Muscle layer of colon (tissue), 2 donors: Measurements from ENCODE around the gene CLBA1.

Source experiments
- H3K27ac ChIP-seq: one replicate; pipeline ENCODE4 v1.7.0; 2013; ENCODE audit warnings: low read depth, mild to moderate bottlenecking, low read length, moderate library complexity
- H3K27me3 ChIP-seq, 2 donors: one replicate each; pipeline ENCODE4 v1.7.0; 2013; ENCODE audit warnings: low read length in 2 of 2, mild to moderate bottlenecking in 2 of 2; ENCODE audit not compliant: insufficient read depth in 2 of 2, control insufficient read depth in 1 of 2
- H3K36me3 ChIP-seq: one replicate; pipeline ENCODE4 v1.7.0; 2013; ENCODE audit warnings: mild to moderate bottlenecking, low read length; ENCODE audit not compliant: insufficient read depth
- H3K4me1 ChIP-seq: one replicate; pipeline ENCODE4 v1.7.0; 2013; ENCODE audit warnings: mild to moderate bottlenecking, low read length; ENCODE audit not compliant: insufficient read depth
- H3K4me3 ChIP-seq, 2 donors: one replicate each; pipeline ENCODE4 v1.7.0; 2013; ENCODE audit warnings: low read length in 2 of 2, low read depth in 1 of 2, mild to moderate bottlenecking in 1 of 2, moderate library complexity in 1 of 2
- H3K9ac ChIP-seq: one replicate; pipeline ENCODE4 v1.7.0; 2013; ENCODE audit warnings: low read length
- H3K9me3 ChIP-seq: one replicate; pipeline ENCODE4 v1.7.0; 2013; ENCODE audit warnings: mild to moderate bottlenecking, low read length
- donor health status: abdominal sarcoma.
- donor health status: Adenocarcinoma of cecum.

The CLBA1 gene

DNA sequence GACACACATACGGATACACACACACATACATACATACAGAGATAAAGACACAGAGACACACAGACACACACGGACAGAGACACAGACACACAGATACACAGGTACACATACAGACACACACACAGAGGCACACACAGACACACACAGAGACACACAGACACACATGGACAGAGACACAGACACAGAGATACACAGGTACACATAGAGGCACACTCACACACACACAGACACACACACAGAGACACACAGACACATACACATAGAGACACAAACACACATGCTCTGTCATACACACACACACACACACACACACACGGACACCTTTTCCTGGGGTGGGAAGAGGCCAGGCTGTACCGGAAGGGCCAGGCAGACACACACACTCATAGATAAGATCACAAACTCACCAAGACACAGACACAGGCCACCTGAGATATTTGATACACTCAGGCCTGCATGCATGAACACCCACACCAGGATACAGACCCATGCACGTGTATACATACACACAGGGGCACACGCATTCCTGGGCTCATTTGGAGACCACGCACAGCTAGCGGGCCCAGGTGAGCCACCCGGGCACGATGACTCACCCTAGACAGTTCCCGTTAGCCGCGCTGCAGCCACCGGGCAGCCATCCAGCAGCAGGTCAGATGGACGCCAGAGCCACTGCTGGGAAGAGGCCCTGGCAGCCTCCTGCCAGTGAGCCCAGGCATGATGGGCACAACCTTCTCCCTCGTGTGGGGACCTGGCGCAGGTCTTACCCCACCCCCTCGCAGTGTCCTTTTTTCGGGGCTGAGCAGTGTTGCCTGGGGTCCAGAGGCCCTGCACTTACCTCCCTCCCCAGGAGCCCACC is 5.6 kb upstream of the CLBA1 start:
- Histone ChIP-seq H3K36me3 (no peaks in the 10 kb centered on the region), H3K9ac (no peak overlapping the region), H3K4me3 (no peak overlapping the region), H3K27me3 (no peaks in the 10 kb centered on the region), H3K27ac (peak overlapping the region; percentile 19), H3K4me1 (peaks cover 34% of the 10 kb centered on the region), H3K9me3 (no peaks in the 10 kb centered on the region)

DNA sequence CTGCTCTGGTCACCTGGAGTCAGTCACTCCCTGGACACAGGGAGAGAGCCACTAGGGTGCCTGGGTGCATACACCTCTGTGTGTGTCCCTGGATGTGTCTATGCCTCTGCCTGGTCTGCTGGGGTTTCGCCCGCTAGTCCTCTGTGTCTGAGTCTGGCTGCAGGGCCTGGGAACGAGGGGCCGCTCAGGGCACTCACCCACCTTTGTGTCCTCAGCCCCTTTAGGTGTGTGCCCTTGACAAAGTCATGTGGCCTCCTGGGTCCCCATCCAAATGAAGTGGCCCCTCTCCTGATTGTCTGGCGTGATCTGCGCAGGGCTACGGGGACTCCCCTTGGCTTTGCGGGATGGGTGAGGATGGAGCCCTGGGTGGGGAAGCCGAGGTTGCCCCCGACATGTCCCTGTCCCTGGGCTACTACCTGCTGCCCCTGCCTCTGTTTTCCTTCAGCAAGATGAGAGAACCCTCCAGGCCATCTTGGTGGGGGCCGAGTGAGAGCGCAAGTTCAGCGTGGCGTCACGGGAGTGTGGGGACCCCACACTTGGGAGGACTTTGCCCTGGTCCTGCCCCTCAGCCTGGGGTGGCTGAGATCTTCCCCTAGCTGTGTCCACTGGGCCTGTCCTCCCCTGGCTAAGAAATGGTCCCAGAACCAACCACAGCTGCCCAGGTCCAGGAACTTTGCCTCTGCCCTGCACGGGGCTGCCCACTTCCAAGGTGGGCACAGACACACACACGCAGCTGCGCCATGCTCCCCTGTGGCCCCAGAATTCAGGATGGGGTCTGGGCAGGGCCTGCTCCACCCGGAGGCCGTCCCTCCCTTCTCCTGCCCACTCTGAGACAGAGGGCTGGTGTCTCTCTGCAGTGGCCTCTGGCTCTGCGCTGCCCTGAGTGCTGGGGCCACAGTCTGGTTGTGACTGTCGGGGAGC is 4.7 kb upstream of the CLBA1 start:
- Histone ChIP-seq H3K27ac (peak overlapping the region; percentile 19), H3K4me3 (no peak overlapping the region), H3K9me3 (no peaks in the 10 kb centered on the region), H3K27me3 (no peaks in the 10 kb centered on the region), H3K9ac (no peak overlapping the region), H3K36me3 (no peaks in the 10 kb centered on the region), H3K4me1 (peaks cover 25% of the 10 kb centered on the region)

DNA sequence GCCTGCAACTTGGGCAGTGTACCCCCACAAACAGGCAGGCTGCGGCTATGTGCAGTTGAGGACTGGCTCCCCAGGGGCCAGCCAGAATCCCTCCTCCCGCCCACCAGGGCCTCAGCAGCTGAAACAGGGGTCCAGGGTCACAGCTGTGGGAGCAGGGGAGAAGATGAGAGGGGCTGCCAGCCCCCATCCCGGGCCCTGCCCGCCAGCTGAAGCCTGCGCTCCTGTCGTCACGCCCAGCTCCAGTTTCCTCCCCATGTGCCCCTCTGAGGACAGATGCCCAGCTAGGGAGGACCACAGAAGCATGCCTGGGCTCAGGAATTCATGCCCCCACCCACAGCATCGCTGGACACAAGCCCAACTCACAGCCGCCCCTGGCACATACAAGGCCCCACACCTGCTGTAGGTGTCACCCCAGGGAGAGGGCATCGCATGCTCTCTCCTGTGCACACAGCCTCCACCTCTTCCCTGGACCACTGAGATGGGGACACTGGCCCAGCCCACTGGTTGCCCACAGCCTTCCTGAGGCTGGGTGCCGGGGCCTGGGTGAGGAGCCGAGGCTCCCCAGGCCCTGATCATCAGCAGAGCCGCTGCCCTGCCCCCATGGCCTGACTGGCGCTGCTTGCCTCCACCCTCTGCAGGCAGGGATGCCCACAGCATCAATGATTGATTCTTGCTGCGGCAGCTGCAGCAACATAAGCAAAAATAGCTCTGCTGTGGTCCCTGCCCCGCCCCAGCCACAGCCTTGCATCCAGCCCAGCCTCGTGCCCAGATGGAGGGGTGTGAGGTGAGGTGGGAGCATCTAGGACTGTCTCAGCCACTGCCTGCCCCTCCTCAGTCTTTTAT is 3.7 kb upstream of the CLBA1 start:
- no peaks in the 10 kb centered on the region for H3K36me3 ChIP-seq
- H3K27ac ChIP-seq: no peak overlapping the region
- no peak overlapping the region for H3K9ac ChIP-seq
- peaks cover 24% of the 10 kb centered on the region for H3K4me1 ChIP-seq
- H3K9me3 ChIP-seq: no peaks in the 10 kb centered on the region
- no peaks in the 10 kb centered on the region for H3K27me3 ChIP-seq
- H3K4me3 ChIP-seq: no peak overlapping the region

DNA sequence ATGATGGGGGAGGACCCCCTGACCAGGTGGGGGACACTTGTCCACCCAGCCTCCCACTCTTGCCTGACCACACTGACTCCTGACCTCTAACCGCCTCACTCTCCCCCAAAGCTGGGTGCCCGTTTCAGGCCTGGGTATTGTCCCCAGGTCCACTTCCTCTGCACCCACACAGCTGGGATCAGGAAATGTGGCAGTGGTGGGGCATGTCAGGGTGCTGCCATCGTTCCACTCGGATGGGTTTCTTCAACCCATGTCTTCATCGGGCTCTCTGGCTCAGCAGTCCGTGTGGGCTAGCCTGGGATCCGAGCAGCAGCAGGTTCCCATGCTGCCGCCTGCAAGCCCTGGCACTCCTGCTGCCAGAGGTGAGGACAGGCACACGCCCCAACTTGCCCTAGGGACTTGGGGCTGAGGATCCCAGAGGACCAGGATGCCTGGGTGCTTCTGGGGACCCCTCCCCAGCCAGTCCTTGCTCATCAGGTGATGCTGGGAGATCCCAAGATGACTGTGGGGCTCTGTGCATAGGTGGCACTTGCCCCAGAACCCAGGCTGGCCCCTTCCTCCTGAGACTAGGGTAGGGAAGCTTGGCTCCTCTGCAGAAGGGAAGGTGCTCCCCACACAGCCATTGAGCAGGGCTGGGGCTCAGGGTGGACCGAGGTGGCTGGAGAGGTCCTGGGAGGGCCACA is 2.9 kb upstream of the CLBA1 start:
- H3K4me3 ChIP-seq: no peak overlapping the region
- H3K9me3 ChIP-seq: no peaks in the 10 kb centered on the region
- H3K36me3 ChIP-seq: no peaks in the 10 kb centered on the region
- no peak overlapping the region for H3K9ac ChIP-seq
- H3K27me3 ChIP-seq: no peaks in the 10 kb centered on the region
- peaks cover 20% of the 10 kb centered on the region for H3K4me1 ChIP-seq
- H3K27ac ChIP-seq: no peak overlapping the region

DNA sequence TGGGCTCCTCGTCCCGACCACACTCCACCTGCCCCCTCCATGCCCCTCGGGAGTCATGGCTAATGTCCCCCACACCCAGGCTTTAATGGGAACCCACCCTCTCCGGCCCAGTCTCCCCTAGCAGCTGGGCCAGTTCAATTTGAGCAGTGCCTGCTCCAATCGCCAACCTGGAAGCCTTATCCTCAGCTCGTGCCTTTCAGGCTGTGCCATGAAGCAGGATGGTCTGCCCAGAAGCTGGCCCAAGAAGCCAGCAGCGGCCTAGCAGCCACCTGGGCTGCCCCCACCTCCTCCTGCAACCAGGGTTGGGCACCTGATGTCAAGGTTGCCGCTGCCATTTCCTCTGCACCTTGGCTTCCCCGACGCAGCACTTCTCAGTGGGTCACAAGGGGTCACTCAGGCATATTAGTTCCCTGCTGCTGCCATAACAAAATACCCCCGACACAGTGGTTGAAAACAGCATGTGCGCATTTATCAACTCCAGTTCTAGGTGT is 2.3 kb upstream of the CLBA1 start:
- no peak overlapping the region for H3K27ac ChIP-seq
- H3K36me3 ChIP-seq: no peaks in the 10 kb centered on the region
- H3K27me3 ChIP-seq: no peaks in the 10 kb centered on the region

DNA sequence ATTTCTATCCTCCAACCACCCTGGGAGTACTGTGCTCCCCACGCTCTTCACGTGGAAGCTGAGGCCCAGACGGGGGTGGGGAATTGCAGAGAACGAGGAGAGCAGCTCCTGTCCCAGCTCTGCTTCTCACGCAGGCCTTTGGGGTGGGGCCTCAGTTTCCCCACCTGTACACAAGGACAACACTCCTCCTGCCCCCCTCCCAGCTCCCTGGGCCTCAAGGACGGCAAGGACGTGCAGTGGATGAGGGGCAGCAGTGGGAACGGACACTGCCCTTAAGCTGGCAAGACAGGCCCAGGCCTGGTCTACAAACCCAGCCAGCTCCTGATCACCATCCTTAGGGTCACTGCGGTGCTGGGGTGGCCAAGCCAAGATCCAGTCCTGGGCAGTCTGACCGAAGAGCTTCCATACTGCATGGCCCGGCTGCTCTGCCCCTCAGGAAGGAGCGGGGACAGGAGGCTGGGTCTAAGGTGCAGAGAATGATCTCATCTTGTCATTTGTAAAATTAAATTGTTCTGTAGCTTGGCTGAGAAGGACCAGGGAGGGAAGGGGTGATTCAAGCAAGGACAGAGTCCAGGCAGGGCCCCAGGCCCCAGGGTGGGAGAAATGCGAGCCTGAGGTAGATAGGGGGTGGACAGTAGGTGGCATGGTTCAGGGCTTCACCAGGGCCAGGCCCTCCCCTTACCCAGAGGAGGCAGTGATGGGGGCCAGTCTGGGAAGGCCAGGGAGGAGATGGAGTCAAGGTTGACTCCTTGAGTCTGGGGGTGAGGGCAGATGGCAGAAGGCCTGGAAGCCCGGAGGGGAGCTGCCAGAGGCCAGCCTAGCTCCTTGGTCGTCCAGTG is 1.3 kb upstream of the CLBA1 start:
- Histone ChIP-seq H3K9me3 (no peaks in the 10 kb centered on the region), H3K4me1 (peaks cover 19% of the 10 kb centered on the region), H3K27me3 (no peaks in the 10 kb centered on the region), H3K9ac (no peak overlapping the region), H3K36me3 (no peaks in the 10 kb centered on the region), H3K4me3 (no peak overlapping the region), H3K27ac (no peak overlapping the region)

More for the DNA sequence above, 2.3 kb upstream of the CLBA1 start:
- Histone ChIP-seq H3K4me3 (no peak overlapping the region), H3K9ac (no peak overlapping the region), H3K9me3 (no peaks in the 10 kb centered on the region), H3K4me1 (peaks cover 19% of the 10 kb centered on the region)

DNA sequence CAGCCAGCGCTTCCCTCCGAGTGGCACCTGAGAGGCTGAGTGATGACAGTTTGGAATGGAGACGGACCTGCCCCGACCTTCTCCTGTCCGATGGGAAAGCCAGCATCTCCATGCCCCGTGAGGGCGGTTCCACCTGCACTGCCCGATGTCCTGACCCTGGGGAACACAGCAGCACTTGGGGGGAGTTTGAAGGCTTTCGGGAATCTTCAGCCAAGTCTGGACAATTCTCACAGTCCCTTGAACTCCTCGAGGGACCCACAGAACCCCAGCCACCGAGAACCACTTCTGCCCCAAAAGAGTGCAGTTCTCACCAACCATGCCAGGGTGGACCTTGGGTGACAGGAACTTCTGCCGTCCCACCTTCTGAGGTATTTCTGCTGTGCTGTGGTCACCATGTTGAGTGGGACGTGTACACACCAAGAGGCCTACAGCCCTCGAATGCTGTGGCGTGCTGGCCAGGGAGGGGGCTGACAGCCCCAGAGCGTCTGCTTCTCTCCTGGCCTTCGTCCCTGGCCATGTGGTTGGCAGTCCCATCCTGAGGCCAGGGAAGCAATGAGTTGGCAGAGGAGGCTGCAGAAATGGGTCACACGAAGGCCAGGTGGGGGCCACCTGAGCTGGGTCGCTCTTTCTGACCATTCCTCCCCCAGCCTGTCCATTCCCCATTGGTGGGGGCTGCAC is 1.0 kb downstream of the CLBA1 start:
- H3K4me3 ChIP-seq: peak overlapping the region; percentile 55 to 87
- peak overlapping the region; percentile 32 for H3K27ac ChIP-seq
- peaks cover 12% of the 10 kb centered on the region for H3K4me1 ChIP-seq
- no peaks in the 10 kb centered on the region for H3K36me3 ChIP-seq
- H3K9me3 ChIP-seq: no peaks in the 10 kb centered on the region
- H3K27me3 ChIP-seq: no peaks in the 10 kb centered on the region
- H3K9ac ChIP-seq: no peak overlapping the region

DNA sequence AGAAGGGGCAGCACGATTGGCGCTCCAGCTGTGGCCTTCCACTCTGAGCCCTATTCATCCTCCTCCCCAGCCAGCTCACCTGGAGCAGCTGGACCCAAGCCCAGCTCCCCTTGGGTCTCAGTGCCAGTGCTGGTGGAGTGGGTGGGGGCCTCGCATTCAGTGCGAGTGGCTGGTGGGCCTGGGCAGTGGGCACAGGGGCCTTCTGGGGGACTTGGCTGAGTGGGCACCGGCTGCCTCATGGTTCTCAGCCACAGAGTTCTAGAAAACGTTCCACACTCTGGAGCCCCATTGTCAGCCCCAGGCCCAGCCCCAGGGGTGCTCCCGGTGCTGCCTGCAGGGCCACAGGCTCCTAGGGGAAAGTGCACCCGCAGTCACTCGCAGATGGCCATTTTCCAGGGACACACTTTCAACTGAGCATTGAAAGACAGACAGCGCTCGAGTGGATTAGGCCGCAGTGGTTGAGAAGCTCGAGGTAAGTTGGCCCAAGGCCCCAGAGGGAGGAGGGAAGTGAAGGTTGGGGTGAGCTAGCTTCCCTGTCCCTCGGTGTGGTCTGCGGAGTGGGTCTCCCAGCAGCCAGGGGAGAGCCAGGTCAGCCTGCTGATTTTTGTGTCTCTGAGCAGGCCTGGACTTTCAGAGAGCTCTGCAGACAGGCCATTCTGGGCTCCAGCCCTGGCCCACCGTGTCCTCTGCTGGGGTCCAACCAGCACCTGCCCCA is 3.8 kb downstream of the CLBA1 start:
- H3K36me3 ChIP-seq: peaks cover 6% of the 10 kb centered on the region
- H3K27ac ChIP-seq: no peak overlapping the region
- no peaks in the 10 kb centered on the region for H3K27me3 ChIP-seq
- H3K4me1 ChIP-seq: peaks cover 12% of the 10 kb centered on the region
- no peaks in the 10 kb centered on the region for H3K9me3 ChIP-seq
- no peak overlapping the region for H3K9ac ChIP-seq
- no peak overlapping the region for H3K4me3 ChIP-seq

DNA sequence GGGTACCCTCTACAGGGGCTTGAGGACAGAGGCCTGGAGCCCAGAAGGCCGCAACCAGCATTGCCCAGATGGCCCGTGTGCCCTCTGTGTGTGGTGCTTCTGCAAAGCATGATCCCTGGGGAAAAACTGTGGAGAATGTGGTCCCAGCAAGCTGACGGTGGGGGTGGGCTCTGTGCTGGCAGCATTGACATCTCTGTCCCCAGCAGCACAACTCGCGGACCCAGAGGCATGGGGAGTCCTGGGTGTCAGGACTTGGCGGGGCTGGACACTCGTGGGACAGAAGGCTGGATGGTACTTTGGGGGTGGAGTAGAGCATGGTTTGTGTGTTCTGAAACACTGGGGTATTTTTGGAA is 4.3 kb downstream of the CLBA1 start:
- Histone ChIP-seq H3K4me3 (no peak overlapping the region), H3K27me3 (no peaks in the 10 kb centered on the region), H3K9ac (no peak overlapping the region), H3K36me3 (peaks cover 6% of the 10 kb centered on the region), H3K27ac (no peak overlapping the region), H3K4me1 (peaks cover 12% of the 10 kb centered on the region), H3K9me3 (no peaks in the 10 kb centered on the region)
